Panc1 (cell line): ENCODE measurements around the gene HES1. TPM values are rescaled to one million over a fixed set of nuclear protein-coding genes. Genes with fewer than 3 reads are reported as not detected.

Experiments
- ATAC-seq: fragments of 200-7000 bp; cut with Tn5 transposase; 2 replicates; pipeline ENCODE4 v1.9.1; 2020; ENCODE audit warnings: mild to moderate bottlenecking, moderate library complexity
- BruUV-seq: library from RNA; stranded (reverse); fragments of 400-500 nt; replicated peaks from 2 replicates; lab custom pipeline; 2021; lab: Mats Ljungman, UMichigan
- CTCF ChIA-PET: fragments of 300-600 bp; sonication (Branson Sonifier 250); formaldehyde crosslinking; loops from one replicate; lab custom pipeline; 2022; ENCODE audit warnings: antibody characterized with exemption; lab: Charles Lee
- POLR2A ChIA-PET: fragments of 300-600 bp; sonication (Branson Sonifier 250); formaldehyde crosslinking; loops from one replicate; lab custom pipeline; 2022; ENCODE audit warnings: antibody characterized with exemption; lab: Charles Lee
- DNase-seq: peaks from one replicate; pipeline ENCODE4 v3.0.0-alpha.2; 2010; ENCODE audit warnings: low read depth, low spot score
- H3K27ac ChIP-seq: 2 replicates; pipeline ENCODE4 v1.5.1; 2011; ENCODE audit warnings: mild to moderate bottlenecking, low read length, inconsistent platforms
- H3K27me3 ChIP-seq: fragments of 200-500 bp; sonication (Bioruptor generic); 2 replicates; pipeline ENCODE4 v1.6.0; 2014; ENCODE audit warnings: low read length, inconsistent platforms; ENCODE audit not compliant: control insufficient read depth, insufficient read depth
- H3K36me3 ChIP-seq: fragments of 200-500 bp; sonication (Bioruptor generic); 2 replicates; pipeline ENCODE4 v1.5.1; 2014; ENCODE audit warnings: inconsistent platforms, mild to moderate bottlenecking, low read length, moderate library complexity; ENCODE audit not compliant: control insufficient read depth, insufficient read depth
- H3K4me1 ChIP-seq: 2 replicates; pipeline ENCODE4 v1.5.1; 2011; ENCODE audit warnings: inconsistent platforms, mild to moderate bottlenecking, low read length, moderate library complexity; ENCODE audit not compliant: control insufficient read depth, insufficient read depth
- H3K4me3 ChIP-seq, 2 experiments: 2 replicates each; pipeline ENCODE4 v1.5.1; 2011 to 2012; ENCODE audit warnings: low read depth in 2 of 2, low read length in 2 of 2, mild to moderate bottlenecking in 2 of 2, inconsistent platforms in 1 of 2, moderate library complexity in 1 of 2
- H3K9me3 ChIP-seq: fragments of 200-500 bp; sonication (Bioruptor generic); 2 replicates; pipeline ENCODE4 v1.5.1; 2014; ENCODE audit warnings: low read depth, mild to moderate bottlenecking, inconsistent platforms, low read length, moderate library complexity; ENCODE audit not compliant: control insufficient read depth, insufficient read depth
- POLR2AphosphoS5 ChIP-seq: IDR thresholded peaks from 2 replicates; pipeline ENCODE4 v1.6.1; 2012; ENCODE audit warnings: mild to moderate bottlenecking, low read depth, low read length, moderate library complexity
- SIN3A ChIP-seq: IDR thresholded peaks from 2 replicates; pipeline ENCODE4 v1.6.1; 2012; ENCODE audit warnings: low read depth, mild to moderate bottlenecking, low read length, moderate library complexity, borderline replicate concordance; ENCODE audit not compliant: insufficient read depth
- TCF7L2 ChIP-seq: IDR thresholded peaks from 2 replicates; pipeline ENCODE4 v1.6.1; 2011; ENCODE audit warnings: mild to moderate bottlenecking, low read depth, low read length, inconsistent platforms
- in situ Hi-C: cut with HindIII; loops from 2 replicates; pipeline ENCODE4 v1.10.0; 2016; ENCODE audit warnings: low sequenced_read_pairs, low pct_unique_long_range_greater_than_20kb
- intact Hi-C: fragments of 100-400 bp; cut with micrococcal nuclease; formaldehyde crosslinking; loops from one replicate; pipeline ENCODE4 v1.10.0; 2022; ENCODE audit not compliant: unreplicated experiment
- total RNA-seq: library from RNA; stranded (reverse); gene quantifications from one replicate; pipeline ENCODE4 v1.2.1, GENCODE V29; 2021; ENCODE audit not compliant: unreplicated experiment
- TF ChIP-seq, protein P1 (sequence below), 2 experiments: IDR thresholded peaks; 2 replicates each; pipeline ENCODE4 v1.6.1; 2011 to 2012; ENCODE audit warnings: low read depth in 2 of 2, control low read depth in 1 of 2, low read length in 1 of 2, mild to moderate bottlenecking in 1 of 2, moderate library complexity in 1 of 2; ENCODE audit not compliant: insufficient read depth in 1 of 2
- TF ChIP-seq, protein P2 (sequence below): fragments of 450-650 bp; IDR thresholded peaks from 2 replicates; pipeline ENCODE4 v1.5.1; 2017; ENCODE audit warnings: mild to moderate bottlenecking

Gene HES1
- total RNA-seq, 1 experiment from 2014 or later: 28.5 TPM

DNA sequence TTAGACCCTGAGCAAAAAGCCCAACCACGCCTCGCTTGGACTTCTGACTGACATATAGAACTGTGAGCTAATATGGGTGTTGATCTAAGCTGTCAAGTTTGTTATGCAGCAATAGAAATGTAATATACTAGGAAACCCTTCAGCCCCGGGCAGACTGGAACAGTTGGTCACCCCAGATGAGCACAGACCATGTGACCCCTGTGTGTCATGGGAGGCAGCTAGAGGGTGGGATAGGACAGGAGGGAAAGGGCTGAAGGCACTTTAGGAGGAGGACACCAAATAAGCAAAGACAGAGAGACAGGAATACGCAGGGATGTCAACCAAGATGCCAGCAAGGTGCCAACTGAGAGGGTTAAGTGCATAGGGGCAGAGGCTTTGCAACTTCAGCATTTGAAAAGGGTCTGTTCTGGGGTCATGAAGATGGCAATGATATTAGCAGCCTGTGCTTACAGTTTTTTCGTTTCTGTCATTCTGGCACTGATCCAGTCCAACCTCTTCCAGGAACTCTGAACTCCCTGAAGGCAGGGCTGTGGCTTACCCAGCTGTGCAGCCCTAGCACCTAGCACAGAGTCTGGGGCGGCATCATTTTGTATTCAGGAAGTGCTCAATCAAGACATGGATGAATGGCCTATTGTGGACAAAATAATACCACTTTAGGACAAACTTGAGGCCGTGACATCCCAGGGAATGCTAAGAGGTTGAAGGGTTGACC lies 51.4 kb downstream of the HES1 start:
- H3K27ac ChIP-seq: no peak overlapping the region
- peaks cover 7% of the 10 kb centered on the region for H3K4me1 ChIP-seq
- POLR2A ChIA-PET: no interaction called here
- H3K36me3 ChIP-seq: no peaks in the 10 kb centered on the region
- TF ChIP-seq POLR2AphosphoS5 (no peak), TCF7L2 (no peak), SIN3A (no peak)
- TF ChIP-seq, protein P1, sequence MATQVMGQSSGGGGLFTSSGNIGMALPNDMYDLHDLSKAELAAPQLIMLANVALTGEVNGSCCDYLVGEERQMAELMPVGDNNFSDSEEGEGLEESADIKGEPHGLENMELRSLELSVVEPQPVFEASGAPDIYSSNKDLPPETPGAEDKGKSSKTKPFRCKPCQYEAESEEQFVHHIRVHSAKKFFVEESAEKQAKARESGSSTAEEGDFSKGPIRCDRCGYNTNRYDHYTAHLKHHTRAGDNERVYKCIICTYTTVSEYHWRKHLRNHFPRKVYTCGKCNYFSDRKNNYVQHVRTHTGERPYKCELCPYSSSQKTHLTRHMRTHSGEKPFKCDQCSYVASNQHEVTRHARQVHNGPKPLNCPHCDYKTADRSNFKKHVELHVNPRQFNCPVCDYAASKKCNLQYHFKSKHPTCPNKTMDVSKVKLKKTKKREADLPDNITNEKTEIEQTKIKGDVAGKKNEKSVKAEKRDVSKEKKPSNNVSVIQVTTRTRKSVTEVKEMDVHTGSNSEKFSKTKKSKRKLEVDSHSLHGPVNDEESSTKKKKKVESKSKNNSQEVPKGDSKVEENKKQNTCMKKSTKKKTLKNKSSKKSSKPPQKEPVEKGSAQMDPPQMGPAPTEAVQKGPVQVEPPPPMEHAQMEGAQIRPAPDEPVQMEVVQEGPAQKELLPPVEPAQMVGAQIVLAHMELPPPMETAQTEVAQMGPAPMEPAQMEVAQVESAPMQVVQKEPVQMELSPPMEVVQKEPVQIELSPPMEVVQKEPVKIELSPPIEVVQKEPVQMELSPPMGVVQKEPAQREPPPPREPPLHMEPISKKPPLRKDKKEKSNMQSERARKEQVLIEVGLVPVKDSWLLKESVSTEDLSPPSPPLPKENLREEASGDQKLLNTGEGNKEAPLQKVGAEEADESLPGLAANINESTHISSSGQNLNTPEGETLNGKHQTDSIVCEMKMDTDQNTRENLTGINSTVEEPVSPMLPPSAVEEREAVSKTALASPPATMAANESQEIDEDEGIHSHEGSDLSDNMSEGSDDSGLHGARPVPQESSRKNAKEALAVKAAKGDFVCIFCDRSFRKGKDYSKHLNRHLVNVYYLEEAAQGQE (IDR thresholded peaks at IDR 0.05; ENCODE audit: insufficient read depth in 1 of 2, low read depth in 2 of 2, low read length in 1 of 2): no peak
- TF ChIP-seq, protein P2, sequence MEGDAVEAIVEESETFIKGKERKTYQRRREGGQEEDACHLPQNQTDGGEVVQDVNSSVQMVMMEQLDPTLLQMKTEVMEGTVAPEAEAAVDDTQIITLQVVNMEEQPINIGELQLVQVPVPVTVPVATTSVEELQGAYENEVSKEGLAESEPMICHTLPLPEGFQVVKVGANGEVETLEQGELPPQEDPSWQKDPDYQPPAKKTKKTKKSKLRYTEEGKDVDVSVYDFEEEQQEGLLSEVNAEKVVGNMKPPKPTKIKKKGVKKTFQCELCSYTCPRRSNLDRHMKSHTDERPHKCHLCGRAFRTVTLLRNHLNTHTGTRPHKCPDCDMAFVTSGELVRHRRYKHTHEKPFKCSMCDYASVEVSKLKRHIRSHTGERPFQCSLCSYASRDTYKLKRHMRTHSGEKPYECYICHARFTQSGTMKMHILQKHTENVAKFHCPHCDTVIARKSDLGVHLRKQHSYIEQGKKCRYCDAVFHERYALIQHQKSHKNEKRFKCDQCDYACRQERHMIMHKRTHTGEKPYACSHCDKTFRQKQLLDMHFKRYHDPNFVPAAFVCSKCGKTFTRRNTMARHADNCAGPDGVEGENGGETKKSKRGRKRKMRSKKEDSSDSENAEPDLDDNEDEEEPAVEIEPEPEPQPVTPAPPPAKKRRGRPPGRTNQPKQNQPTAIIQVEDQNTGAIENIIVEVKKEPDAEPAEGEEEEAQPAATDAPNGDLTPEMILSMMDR: no peak
- in situ Hi-C loops (no loop called here), intact Hi-C loops (no loop called here)
- H3K4me3 ChIP-seq: no peak overlapping the region
- ATAC-seq (no peak), DNase-seq (no peak)
- BruUV-seq: no TSS peak
- no peaks in the 10 kb centered on the region for H3K9me3 ChIP-seq
- H3K27me3 ChIP-seq: no peaks in the 10 kb centered on the region
- CTCF ChIA-PET: no interaction called here

Other genes with a start within 250 kb of the HES1 start
- 0.08 TPM for gene CPN2, start 215.2 kb downstream of the HES1 start, total RNA-seq
- 0.28 TPM for gene LRRC15, start 233.6 kb downstream of the HES1 start, total RNA-seq